HEK293 (cell line): ENCODE results near the gene RASA2.

Source experiments
- CTCF ChIA-PET: fragments of 350-600 bp; formaldehyde crosslinking; extraction: SDS; loops from one replicate; lab custom pipeline; 2021; ENCODE audit warnings: antibody characterized with exemption; lab: Yijun Ruan, JAX
- POLR2A ChIA-PET: fragments of 300-600 bp; formaldehyde crosslinking; extraction: SDS; loops from one replicate; lab custom pipeline; 2020; ENCODE audit warnings: antibody characterized with exemption, inconsistent platforms; lab: Yijun Ruan, JAX
- H3K27ac ChIP-seq: fragments of 200-500 bp; sonication (Bioruptor generic); 2 replicates; pipeline ENCODE4 v1.5.1; 2014; ENCODE audit warnings: low read depth, low read length, control low read depth, inconsistent platforms; ENCODE audit errors: extremely low read depth
- H3K36me3 ChIP-seq, 2 experiments: fragments of 200-500 bp in 1 of 2; sonication (Bioruptor generic) in 1 of 2; 1 replicate in 1 of 2; 2 replicates in 1 of 2; pipeline ENCODE4 v1.5.1; 2014 to 2017; ENCODE audit warnings: inconsistent platforms in 2 of 2, low read length in 2 of 2; ENCODE audit not compliant: control insufficient read depth in 2 of 2, insufficient read depth in 1 of 2
- H3K4me1 ChIP-seq: fragments of 200-500 bp; sonication (Bioruptor generic); 2 replicates; pipeline ENCODE4 v1.5.1; 2014; ENCODE audit warnings: mild to moderate bottlenecking, low read length, inconsistent platforms; ENCODE audit not compliant: control insufficient read depth, insufficient read depth
- H3K4me3 ChIP-seq: 2 replicates; pipeline ENCODE4 v1.5.1; 2011; ENCODE audit warnings: low read depth, mild to moderate bottlenecking, control low read depth, low read length, moderate library complexity
- H3K9me3 ChIP-seq: fragments of 200-500 bp; sonication (Bioruptor generic); 2 replicates; pipeline ENCODE4 v1.5.1; 2014; ENCODE audit warnings: low read depth, low read length, inconsistent platforms; ENCODE audit not compliant: control insufficient read depth, insufficient read depth
- GLIS1 ChIP-seq: fragments of 450-650 bp; formaldehyde crosslinking; IDR thresholded peaks from 2 replicates; pipeline ENCODE4 v1.5.1; 2016; ENCODE audit warnings: missing biosample characterization, missing genetic modification characterization
- MYNN ChIP-seq: fragments of 450-650 bp; formaldehyde crosslinking; IDR thresholded peaks from 2 replicates; pipeline ENCODE4 v1.5.1; 2016; ENCODE audit warnings: missing biosample characterization, missing genetic modification characterization, borderline replicate concordance
- MZF1 ChIP-seq: fragments of 450-650 bp; formaldehyde crosslinking; IDR thresholded peaks from 2 replicates; pipeline ENCODE4 v1.5.1; 2017; ENCODE audit warnings: missing biosample characterization, missing genetic modification characterization, borderline replicate concordance
- SP2 ChIP-seq: fragments of 450-650 bp; formaldehyde crosslinking; IDR thresholded peaks from 2 replicates; pipeline ENCODE4 v1.5.1; 2016; ENCODE audit warnings: missing biosample characterization, missing genetic modification characterization
- ZBTB8A ChIP-seq: fragments of 450-650 bp; formaldehyde crosslinking; IDR thresholded peaks from 2 replicates; pipeline ENCODE4 v1.5.1; 2016; ENCODE audit warnings: missing biosample characterization, missing genetic modification characterization
- ZNF155 ChIP-seq: fragments of 450-650 bp; formaldehyde crosslinking; IDR thresholded peaks from 2 replicates; pipeline ENCODE4 v1.5.1; 2016; ENCODE audit warnings: missing biosample characterization, missing genetic modification characterization
- ZNF169 ChIP-seq: fragments of 450-650 bp; formaldehyde crosslinking; IDR thresholded peaks from 2 replicates; pipeline ENCODE4 v1.5.1; 2016; ENCODE audit warnings: missing biosample characterization, missing genetic modification characterization
- ZNF202 ChIP-seq: fragments of 450-650 bp; formaldehyde crosslinking; IDR thresholded peaks from 2 replicates; pipeline ENCODE4 v1.5.1; 2016; ENCODE audit warnings: missing biosample characterization, missing genetic modification characterization, borderline replicate concordance
- ZNF24 ChIP-seq: fragments of 450-650 bp; formaldehyde crosslinking; IDR thresholded peaks from 2 replicates; pipeline ENCODE4 v1.5.1; 2016; ENCODE audit warnings: missing biosample characterization, missing genetic modification characterization
- ZNF521 ChIP-seq: fragments of 450-650 bp; formaldehyde crosslinking; IDR thresholded peaks from 2 replicates; pipeline ENCODE4 v1.5.1; 2017; ENCODE audit warnings: missing biosample characterization, mild to moderate bottlenecking, missing genetic modification characterization
- ZNF747 ChIP-seq: fragments of 450-650 bp; formaldehyde crosslinking; IDR thresholded peaks from 2 replicates; pipeline ENCODE4 v1.5.1; 2016; ENCODE audit warnings: missing biosample characterization, missing genetic modification characterization
- ZNF830 ChIP-seq: fragments of 450-650 bp; IDR thresholded peaks from 2 replicates; pipeline ENCODE4 v1.5.0; 2018; ENCODE audit warnings: missing biosample characterization, missing genetic modification characterization, low read depth, mild to moderate bottlenecking, moderate library complexity
- ZNF837 ChIP-seq: fragments of 450-650 bp; formaldehyde crosslinking; IDR thresholded peaks from 2 replicates; pipeline ENCODE4 v1.5.1; 2016; ENCODE audit warnings: missing biosample characterization, missing genetic modification characterization
- TF ChIP-seq, protein P1 (sequence below): fragments of 450-650 bp; formaldehyde crosslinking; IDR thresholded peaks from 2 replicates; pipeline ENCODE4 v1.5.1; 2016; ENCODE audit warnings: missing biosample characterization, missing genetic modification characterization
- TF ChIP-seq, protein P2 (sequence below): fragments of 450-650 bp; formaldehyde crosslinking; IDR thresholded peaks from 2 replicates; pipeline ENCODE4 v1.5.1; 2017; ENCODE audit warnings: missing biosample characterization, missing genetic modification characterization
- TF ChIP-seq, protein P3 (sequence below): fragments of 450-650 bp; formaldehyde crosslinking; conservative IDR thresholded peaks from 2 replicates; pipeline ENCODE4 v1.5.1; 2016; ENCODE audit warnings: low read depth, missing biosample characterization, missing genetic modification characterization

Gene RASA2

DNA sequence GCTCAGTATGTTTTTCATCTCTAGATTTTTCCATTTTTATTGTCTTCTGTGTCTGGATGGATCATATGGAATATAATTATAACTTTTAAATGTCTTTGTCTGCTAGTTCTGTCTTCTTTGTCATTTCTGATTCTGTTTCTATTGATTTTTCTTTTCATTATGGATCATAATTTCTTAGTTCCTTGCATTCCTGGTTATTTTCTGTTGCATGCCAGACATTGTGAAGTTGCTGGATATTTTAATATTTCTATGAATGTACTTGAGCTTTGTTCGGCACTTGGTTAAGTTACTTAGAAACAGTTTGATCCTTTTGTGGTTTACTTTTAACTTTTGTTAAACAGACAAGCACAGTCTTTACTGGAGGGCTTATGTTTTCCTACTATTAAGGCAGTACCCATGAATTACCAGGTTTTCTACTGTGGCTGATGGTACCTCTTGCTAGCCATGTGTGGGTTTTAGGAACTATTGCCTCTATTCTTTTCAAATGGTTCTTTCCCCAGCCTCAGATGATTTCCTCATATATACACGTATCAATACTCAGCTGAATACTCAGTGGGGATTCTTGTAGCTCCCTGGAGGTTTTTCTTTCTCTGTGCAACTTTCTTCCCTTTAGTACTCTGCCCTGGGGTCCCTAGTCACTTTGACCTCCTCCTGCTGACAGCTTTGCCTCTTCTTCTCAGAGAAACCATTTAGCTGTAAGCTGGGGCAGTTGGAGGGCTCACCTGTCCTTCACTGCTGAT is 64.3 kb downstream of the RASA2 start:
- H3K4me1 ChIP-seq: no peaks in the 10 kb centered on the region
- no peak overlapping the region for H3K27ac ChIP-seq
- POLR2A ChIA-PET: no interaction called here
- no peak overlapping the region for H3K4me3 ChIP-seq
- H3K36me3 ChIP-seq: peaks cover 0 to 4% of the 10 kb centered on the region in 2 experiments; a peak in 1 of 3 replicates
- CTCF ChIA-PET: interaction anchor here (0.6 kb wide), 1 partner anchor 71 kb away, joined by 5 read pairs; no protein-coding TSS in a partner anchor
- TF ChIP-seq, protein P1, sequence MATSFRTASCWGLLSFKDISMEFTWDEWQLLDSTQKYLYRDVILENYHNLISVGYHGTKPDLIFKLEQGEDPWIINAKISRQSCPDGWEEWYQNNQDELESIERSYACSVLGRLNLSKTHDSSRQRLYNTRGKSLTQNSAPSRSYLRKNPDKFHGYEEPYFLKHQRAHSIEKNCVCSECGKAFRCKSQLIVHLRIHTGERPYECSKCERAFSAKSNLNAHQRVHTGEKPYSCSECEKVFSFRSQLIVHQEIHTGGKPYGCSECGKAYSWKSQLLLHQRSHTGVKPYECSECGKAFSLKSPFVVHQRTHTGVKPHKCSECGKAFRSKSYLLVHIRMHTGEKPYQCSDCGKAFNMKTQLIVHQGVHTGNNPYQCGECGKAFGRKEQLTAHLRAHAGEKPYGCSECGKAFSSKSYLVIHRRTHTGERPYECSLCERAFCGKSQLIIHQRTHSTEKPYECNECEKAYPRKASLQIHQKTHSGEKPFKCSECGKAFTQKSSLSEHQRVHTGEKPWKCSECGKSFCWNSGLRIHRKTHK (tag by site-specific recombination): peak; percentile 91
- no peak for TF ChIP-seq ZNF747 (tag by site-specific recombination)
- no peaks in the 10 kb centered on the region for H3K9me3 ChIP-seq

DNA sequence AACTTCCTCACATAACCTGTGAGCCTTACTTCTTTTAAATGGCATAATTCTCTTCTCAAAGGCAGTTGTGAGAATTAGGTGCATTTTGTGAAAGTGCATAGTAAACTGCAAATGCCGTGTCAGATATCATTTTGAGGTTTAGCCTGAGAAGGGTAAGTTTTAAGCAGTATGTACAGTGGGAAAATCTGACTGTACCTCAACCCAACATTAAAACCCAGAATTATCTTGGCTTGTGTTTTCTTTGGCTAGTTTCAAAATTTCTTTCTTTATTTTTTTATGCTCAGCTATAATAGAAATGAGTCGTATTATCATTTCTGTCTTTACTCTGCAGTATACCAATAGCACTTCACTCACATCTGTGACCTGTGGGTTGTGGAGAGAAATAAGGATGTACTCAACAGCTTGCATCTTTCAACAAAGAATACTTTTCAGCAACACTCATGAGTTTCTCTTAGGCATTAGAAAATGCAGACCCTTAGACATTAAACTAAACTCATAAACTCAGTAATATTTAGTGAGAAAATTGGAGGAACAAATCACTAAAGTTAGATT is 65.7 kb downstream of the RASA2 start:
- no peaks in the 10 kb centered on the region for H3K4me1 ChIP-seq
- POLR2A ChIA-PET: no interaction called here

DNA sequence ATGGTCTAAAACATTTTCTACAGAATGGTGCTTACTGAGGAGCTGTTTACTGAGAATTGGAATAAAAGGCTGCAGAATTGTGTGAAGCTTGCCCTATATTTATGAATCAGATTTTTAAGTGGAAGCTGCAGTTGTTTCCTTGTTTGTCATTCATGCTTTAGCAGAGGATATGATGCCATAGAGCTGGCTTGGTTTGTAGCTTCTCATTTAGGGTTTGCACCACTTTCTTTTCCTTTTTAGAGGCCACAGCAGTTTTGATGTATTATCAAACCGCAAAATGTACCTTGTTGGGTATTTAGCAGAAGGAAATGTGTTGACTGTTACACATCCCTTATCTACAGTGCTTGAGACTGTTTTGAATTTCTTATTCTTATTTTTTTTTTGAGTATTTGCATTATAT is 66.2 kb downstream of the RASA2 start:
- no peaks in the 10 kb centered on the region for H3K9me3 ChIP-seq
- H3K4me3 ChIP-seq: no peak overlapping the region
- no peak overlapping the region for H3K27ac ChIP-seq
- H3K4me1 ChIP-seq: peaks cover under 1% of the 10 kb centered on the region; the same call in 1 of the 2 replicates
- TF ChIP-seq ZNF837 (tag by site-specific recombination) (no peak), ZNF155 (tag by site-specific recombination) (no peak), ZNF24 (no peak), ZNF521 (no peak), SP2 (tag by site-specific recombination) (no peak), ZNF169 (tag by site-specific recombination) (no peak), GLIS1 (no peak), ZNF202 (tag by site-specific recombination) (no peak), ZNF830 (no peak)
- TF ChIP-seq, protein P2, sequence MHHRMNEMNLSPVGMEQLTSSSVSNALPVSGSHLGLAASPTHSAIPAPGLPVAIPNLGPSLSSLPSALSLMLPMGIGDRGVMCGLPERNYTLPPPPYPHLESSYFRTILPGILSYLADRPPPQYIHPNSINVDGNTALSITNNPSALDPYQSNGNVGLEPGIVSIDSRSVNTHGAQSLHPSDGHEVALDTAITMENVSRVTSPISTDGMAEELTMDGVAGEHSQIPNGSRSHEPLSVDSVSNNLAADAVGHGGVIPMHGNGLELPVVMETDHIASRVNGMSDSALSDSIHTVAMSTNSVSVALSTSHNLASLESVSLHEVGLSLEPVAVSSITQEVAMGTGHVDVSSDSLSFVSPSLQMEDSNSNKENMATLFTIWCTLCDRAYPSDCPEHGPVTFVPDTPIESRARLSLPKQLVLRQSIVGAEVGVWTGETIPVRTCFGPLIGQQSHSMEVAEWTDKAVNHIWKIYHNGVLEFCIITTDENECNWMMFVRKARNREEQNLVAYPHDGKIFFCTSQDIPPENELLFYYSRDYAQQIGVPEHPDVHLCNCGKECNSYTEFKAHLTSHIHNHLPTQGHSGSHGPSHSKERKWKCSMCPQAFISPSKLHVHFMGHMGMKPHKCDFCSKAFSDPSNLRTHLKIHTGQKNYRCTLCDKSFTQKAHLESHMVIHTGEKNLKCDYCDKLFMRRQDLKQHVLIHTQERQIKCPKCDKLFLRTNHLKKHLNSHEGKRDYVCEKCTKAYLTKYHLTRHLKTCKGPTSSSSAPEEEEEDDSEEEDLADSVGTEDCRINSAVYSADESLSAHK (tag by site-specific recombination): no peak
- TF ChIP-seq, protein P3, sequence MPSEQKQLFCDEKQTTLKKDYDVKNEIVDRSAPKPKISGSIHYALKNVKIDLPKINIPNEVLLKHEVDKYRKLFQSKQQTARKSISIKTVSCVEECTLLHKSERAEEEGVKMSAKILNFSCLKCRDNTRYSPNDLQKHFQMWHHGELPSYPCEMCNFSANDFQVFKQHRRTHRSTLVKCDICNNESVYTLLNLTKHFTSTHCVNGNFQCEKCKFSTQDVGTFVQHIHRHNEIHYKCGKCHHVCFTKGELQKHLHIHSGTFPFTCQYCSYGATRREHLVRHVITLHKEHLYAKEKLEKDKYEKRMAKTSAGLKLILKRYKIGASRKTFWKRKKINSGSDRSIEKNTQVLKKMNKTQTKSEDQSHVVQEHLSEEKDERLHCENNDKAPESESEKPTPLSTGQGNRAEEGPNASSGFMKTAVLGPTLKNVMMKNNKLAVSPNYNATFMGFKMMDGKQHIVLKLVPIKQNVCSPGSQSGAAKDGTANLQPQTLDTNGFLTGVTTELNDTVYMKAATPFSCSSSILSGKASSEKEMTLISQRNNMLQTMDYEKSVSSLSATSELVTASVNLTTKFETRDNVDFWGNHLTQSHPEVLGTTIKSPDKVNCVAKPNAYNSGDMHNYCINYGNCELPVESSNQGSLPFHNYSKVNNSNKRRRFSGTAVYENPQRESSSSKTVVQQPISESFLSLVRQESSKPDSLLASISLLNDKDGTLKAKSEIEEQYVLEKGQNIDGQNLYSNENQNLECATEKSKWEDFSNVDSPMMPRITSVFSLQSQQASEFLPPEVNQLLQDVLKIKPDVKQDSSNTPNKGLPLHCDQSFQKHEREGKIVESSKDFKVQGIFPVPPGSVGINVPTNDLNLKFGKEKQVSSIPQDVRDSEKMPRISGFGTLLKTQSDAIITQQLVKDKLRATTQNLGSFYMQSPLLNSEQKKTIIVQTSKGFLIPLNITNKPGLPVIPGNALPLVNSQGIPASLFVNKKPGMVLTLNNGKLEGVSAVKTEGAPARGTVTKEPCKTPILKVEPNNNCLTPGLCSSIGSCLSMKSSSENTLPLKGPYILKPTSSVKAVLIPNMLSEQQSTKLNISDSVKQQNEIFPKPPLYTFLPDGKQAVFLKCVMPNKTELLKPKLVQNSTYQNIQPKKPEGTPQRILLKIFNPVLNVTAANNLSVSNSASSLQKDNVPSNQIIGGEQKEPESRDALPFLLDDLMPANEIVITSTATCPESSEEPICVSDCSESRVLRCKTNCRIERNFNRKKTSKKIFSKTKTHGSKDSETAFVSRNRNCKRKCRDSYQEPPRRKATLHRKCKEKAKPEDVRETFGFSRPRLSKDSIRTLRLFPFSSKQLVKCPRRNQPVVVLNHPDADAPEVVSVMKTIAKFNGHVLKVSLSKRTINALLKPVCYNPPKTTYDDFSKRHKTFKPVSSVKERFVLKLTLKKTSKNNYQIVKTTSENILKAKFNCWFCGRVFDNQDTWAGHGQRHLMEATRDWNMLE (tag by site-specific recombination): no peak
- POLR2A ChIA-PET: no interaction called here
- CTCF ChIA-PET: interaction anchor here (0.9 to 1.1 kb wide), 2 partner anchors 93 to 98 kb away, joined by 3 to 6 read pairs; no protein-coding TSS in a partner anchor
- H3K36me3 ChIP-seq: peaks cover 0 to 4% of the 10 kb centered on the region in 2 experiments; a peak in 1 of 3 replicates

More for the DNA sequence above, 65.7 kb downstream of the RASA2 start:
- H3K27ac ChIP-seq: no peak overlapping the region
- no peak for TF ChIP-seq MYNN
- no peak for TF ChIP-seq ZNF24
- no peak for TF ChIP-seq ZBTB8A (tag by site-specific recombination)
- TF ChIP-seq MZF1 (tag by site-specific recombination): no peak
- TF ChIP-seq, all 188 proteins: peak for 0
- CTCF ChIA-PET: interaction anchor here (0.7 to 1.1 kb wide), 2 partner anchors 78 to 98 kb away, joined by 3 read pairs; no protein-coding TSS in a partner anchor
- Histone ChIP-seq H3K36me3 (peaks cover 0 to 4% of the 10 kb centered on the region in 2 experiments; a peak in 1 of 3 replicates), H3K9me3 (no peaks in the 10 kb centered on the region), H3K4me3 (no peak overlapping the region)
